SK-N-SH (cell line): ENCODE measurements around the gene TCEA3. TPM values are rescaled to one million over a fixed set of nuclear protein-coding genes. Genes with fewer than 3 reads are reported as not detected.

Source experiments
- CTCF ChIA-PET: fragments of 300-600, 350-600 bp; formaldehyde crosslinking; extraction: SDS; loops from one replicate; lab custom pipeline; 2021; lab: Yijun Ruan, JAX
- POLR2A ChIA-PET: fragments of 350-600 bp; sonication (Branson Sonifier 250); formaldehyde crosslinking; extraction: SDS; loops from one replicate; lab custom pipeline; 2020; ENCODE audit warnings: antibody characterized with exemption, inconsistent platforms; lab: Yijun Ruan, JAX
- DNase-seq: peaks from one replicate; pipeline ENCODE4 v3.0.0; 2012
- H2AFZ ChIP-seq: fragments of 200-600 bp; sonication (generic); 2 replicates; pipeline ENCODE4 v1.8.1; 2016; ENCODE audit warnings: antibody characterized with exemption, mild to moderate bottlenecking, low read depth
- H3F3A ChIP-seq: fragments of 200-600 bp; sonication (generic); replicated peaks from 2 replicates; pipeline ENCODE3; 2016; ENCODE audit warnings: antibody characterized with exemption, mild to moderate bottlenecking; ENCODE audit not compliant: insufficient read depth
- H3K27ac ChIP-seq, 2 experiments: fragments of 200-500 bp in 1 of 2; fragments of 200-600 bp in 1 of 2; sonication (Bioruptor generic) in 1 of 2; sonication (generic), shearing (Covaris generic) in 1 of 2; 2 replicates each; pipeline versions ENCODE4 v1.5.1 to v1.6.1; 2014 to 2016; ENCODE audit warnings: low read depth in 2 of 2, inconsistent platforms in 1 of 2, low read length in 1 of 2, mild to moderate bottlenecking in 1 of 2, mixed read lengths in 1 of 2
- H3K27me3 ChIP-seq: fragments of 200-600 bp; sonication (generic), shearing (Covaris generic); 2 replicates; pipeline ENCODE4 v1.6.1; 2016; ENCODE audit warnings: mixed run types; ENCODE audit not compliant: insufficient read depth
- H3K36me3 ChIP-seq, 2 experiments: fragments of 200-500 bp in 1 of 2; fragments of 200-600 bp in 1 of 2; sonication (Bioruptor generic) in 1 of 2; sonication (generic) in 1 of 2; replicated peaks in 1 of 2; 2 replicates each; pipeline versions ENCODE3 to v1.5.1; 2014 to 2016; ENCODE audit warnings: low read length in 1 of 2, mild to moderate bottlenecking in 1 of 2; ENCODE audit not compliant: insufficient read depth in 2 of 2, control insufficient read depth in 1 of 2
- H3K4me1 ChIP-seq, 2 experiments: fragments of 200-500 bp in 1 of 2; fragments of 200-600 bp in 1 of 2; sonication (Bioruptor generic) in 1 of 2; sonication (generic), shearing (Covaris generic) in 1 of 2; 2 replicates each; pipeline versions ENCODE4 v1.5.1 to v1.6.1; 2014 to 2016; ENCODE audit warnings: low read depth in 1 of 2, low read length in 1 of 2, mixed run types in 1 of 2; ENCODE audit not compliant: insufficient read depth in 2 of 2, control insufficient read depth in 1 of 2
- H3K4me2 ChIP-seq: fragments of 200-600 bp; sonication (generic), shearing (Covaris generic); 2 replicates; pipeline ENCODE4 v1.6.1; 2017; ENCODE audit warnings: mixed run types
- H3K4me3 ChIP-seq, 2 experiments: fragments of 200-500 bp in 1 of 2; fragments of 200-600 bp in 1 of 2; sonication (Bioruptor generic) in 1 of 2; sonication (generic), shearing (Covaris generic) in 1 of 2; 2 replicates each; pipeline versions ENCODE4 v1.5.1 to v1.8.1; 2014 to 2016; ENCODE audit warnings: low read depth in 2 of 2, inconsistent platforms in 1 of 2, low read length in 1 of 2, mild to moderate bottlenecking in 1 of 2, mixed read lengths in 1 of 2, moderate library complexity in 1 of 2
- H3K79me2 ChIP-seq: fragments of 200-600 bp; sonication (generic); 2 replicates; pipeline ENCODE4 v1.8.1; 2017; ENCODE audit warnings: mild to moderate bottlenecking; ENCODE audit not compliant: insufficient read depth
- H3K9ac ChIP-seq: fragments of 200-600 bp; sonication (generic); 2 replicates; pipeline ENCODE4 v1.6.1; 2017; ENCODE audit warnings: mixed run types
- H3K9me2 ChIP-seq: fragments of 200-600 bp; sonication (generic); 2 replicates; pipeline ENCODE4 v1.6.1; 2017; ENCODE audit warnings: mixed run types
- H3K9me3 ChIP-seq: fragments of 200-600 bp; sonication (generic); 2 replicates; pipeline ENCODE4 v1.6.1; 2017; ENCODE audit warnings: mixed run types, mild to moderate bottlenecking, moderate library complexity
- H4K20me1 ChIP-seq: fragments of 200-600 bp; sonication (generic); 2 replicates; pipeline ENCODE4 v1.6.1; 2017; ENCODE audit warnings: mild to moderate bottlenecking, mixed run types; ENCODE audit not compliant: insufficient read depth
- ELF1 ChIP-seq: IDR thresholded peaks from 2 replicates; pipeline ENCODE4 v1.4.0; 2012
- EP300 ChIP-seq, 2 experiments: IDR thresholded peaks; 2 replicates each; pipeline versions ENCODE4 v1.4.0 to v1.6.1; 2012; ENCODE audit warnings: borderline replicate concordance in 1 of 2, low read depth in 1 of 2, low read length in 1 of 2
- FOXM1 ChIP-seq: IDR thresholded peaks from 2 replicates; pipeline ENCODE4 v1.4.0; 2012; ENCODE audit warnings: low read depth, mild to moderate bottlenecking
- GABPA ChIP-seq: IDR thresholded peaks from 2 replicates; pipeline ENCODE4 v1.4.0; 2012; ENCODE audit warnings: low read depth, mild to moderate bottlenecking
- GATA2 ChIP-seq: sonication (generic); formaldehyde crosslinking; IDR thresholded peaks from 2 replicates; pipeline ENCODE4 v1.5.0; 2020; ENCODE audit warnings: mild to moderate bottlenecking, missing genetic modification reagents
- IRF3 ChIP-seq: fragments of 150-350 bp; IDR thresholded peaks from 2 replicates; pipeline ENCODE4 v1.6.1; 2016; ENCODE audit warnings: mild to moderate bottlenecking, low read depth, low read length
- JUND ChIP-seq: IDR thresholded peaks from 2 replicates; pipeline ENCODE4 v1.4.0; 2012
- MEF2A ChIP-seq: IDR thresholded peaks from 2 replicates; pipeline ENCODE4 v1.4.0; 2012; ENCODE audit warnings: low read depth, borderline replicate concordance
- RAD21 ChIP-seq: IDR thresholded peaks from 2 replicates; pipeline ENCODE4 v1.6.1; 2012; ENCODE audit warnings: mild to moderate bottlenecking, low read length
- RXRA ChIP-seq: IDR thresholded peaks from 2 replicates; pipeline ENCODE4 v1.4.0; 2012; ENCODE audit warnings: low read depth, mild to moderate bottlenecking, borderline replicate concordance
- SMC3 ChIP-seq: IDR thresholded peaks from 2 replicates; pipeline ENCODE4 v1.6.1; 2012; ENCODE audit warnings: low read depth, low read length, improper control_type of control experiment
- TCF12 ChIP-seq: IDR thresholded peaks from 2 replicates; pipeline ENCODE4 v1.4.0; 2012
- USF2 ChIP-seq: fragments of 150-350 bp; IDR thresholded peaks from 2 replicates; pipeline ENCODE4 v1.6.1; 2017; ENCODE audit warnings: antibody characterized with exemption, low read length, low read depth, borderline replicate concordance
- YY1 ChIP-seq: IDR thresholded peaks from 2 replicates; pipeline ENCODE4 v1.4.0; 2012; ENCODE audit warnings: low read depth, mild to moderate bottlenecking
- WGBS: methylation state at CpG from one replicate; pipeline ENCODE4 v1.1.6; 2017; ENCODE audit warnings: low lambda C conversion rate; 5-methylcytosine and 5-hydroxymethylcytosine counted together
- polyA plus RNA-seq, 3 experiments: library from polyadenylated mRNA; depleted of rRNA; stranded (reverse); fragments of >200 nt; gene quantifications; 2 replicates each; pipeline ENCODE4 v1.2.3, GENCODE V29; 2012
- TF ChIP-seq, protein P1 (sequence below): IDR thresholded peaks from 2 replicates; pipeline ENCODE4; 2012
- TF ChIP-seq, protein P2 (sequence below): IDR thresholded peaks from 2 replicates; pipeline ENCODE4 v1.4.0; 2012; ENCODE audit warnings: low read depth
- TF ChIP-seq, protein P3 (sequence below): fragments of 200-600 bp; sonication (generic); IDR thresholded peaks from 2 replicates; pipeline ENCODE4 v1.6.1; 2017; ENCODE audit warnings: antibody characterized with exemption, mild to moderate bottlenecking, moderate library complexity
- TF ChIP-seq, protein P4 (sequence below): IDR thresholded peaks from 2 replicates; pipeline ENCODE4 v1.4.0; 2012; ENCODE audit warnings: low read depth, borderline replicate concordance
- TF ChIP-seq, protein P5 (sequence below): IDR thresholded peaks from 2 replicates; pipeline ENCODE4 v1.4.0; 2012; ENCODE audit warnings: low read depth, borderline replicate concordance

Gene TCEA3
- polyA plus RNA-seq, 1 of the 3 experiments (the other 2 are of a cell fraction): 1.1 TPM

- H3K9me3 ChIP-seq: no peaks in the 10 kb centered on the region
- H3K9me2 ChIP-seq: no peaks in the 10 kb centered on the region
- no peak overlapping the region for H3K4me3 ChIP-seq
- no peak overlapping the region for H2AFZ ChIP-seq
- TF ChIP-seq, protein P1, sequence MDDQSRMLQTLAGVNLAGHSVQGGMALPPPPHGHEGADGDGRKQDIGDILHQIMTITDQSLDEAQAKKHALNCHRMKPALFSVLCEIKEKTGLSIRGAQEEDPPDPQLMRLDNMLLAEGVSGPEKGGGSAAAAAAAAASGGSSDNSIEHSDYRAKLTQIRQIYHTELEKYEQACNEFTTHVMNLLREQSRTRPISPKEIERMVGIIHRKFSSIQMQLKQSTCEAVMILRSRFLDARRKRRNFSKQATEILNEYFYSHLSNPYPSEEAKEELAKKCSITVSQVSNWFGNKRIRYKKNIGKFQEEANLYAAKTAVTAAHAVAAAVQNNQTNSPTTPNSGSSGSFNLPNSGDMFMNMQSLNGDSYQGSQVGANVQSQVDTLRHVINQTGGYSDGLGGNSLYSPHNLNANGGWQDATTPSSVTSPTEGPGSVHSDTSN: no peak
- TF ChIP-seq SMC3 (no peak), FOXM1 (no peak), EP300 (IDR thresholded peaks at IDR 0.05; ENCODE audit: borderline replicate concordance in 1 of 2, low read depth in 1 of 2, low read length in 1 of 2) (no peak), GABPA (no peak)
- TF ChIP-seq, protein P2, sequence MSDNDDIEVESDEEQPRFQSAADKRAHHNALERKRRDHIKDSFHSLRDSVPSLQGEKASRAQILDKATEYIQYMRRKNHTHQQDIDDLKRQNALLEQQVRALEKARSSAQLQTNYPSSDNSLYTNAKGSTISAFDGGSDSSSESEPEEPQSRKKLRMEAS: no peak
- TF ChIP-seq, protein P3, sequence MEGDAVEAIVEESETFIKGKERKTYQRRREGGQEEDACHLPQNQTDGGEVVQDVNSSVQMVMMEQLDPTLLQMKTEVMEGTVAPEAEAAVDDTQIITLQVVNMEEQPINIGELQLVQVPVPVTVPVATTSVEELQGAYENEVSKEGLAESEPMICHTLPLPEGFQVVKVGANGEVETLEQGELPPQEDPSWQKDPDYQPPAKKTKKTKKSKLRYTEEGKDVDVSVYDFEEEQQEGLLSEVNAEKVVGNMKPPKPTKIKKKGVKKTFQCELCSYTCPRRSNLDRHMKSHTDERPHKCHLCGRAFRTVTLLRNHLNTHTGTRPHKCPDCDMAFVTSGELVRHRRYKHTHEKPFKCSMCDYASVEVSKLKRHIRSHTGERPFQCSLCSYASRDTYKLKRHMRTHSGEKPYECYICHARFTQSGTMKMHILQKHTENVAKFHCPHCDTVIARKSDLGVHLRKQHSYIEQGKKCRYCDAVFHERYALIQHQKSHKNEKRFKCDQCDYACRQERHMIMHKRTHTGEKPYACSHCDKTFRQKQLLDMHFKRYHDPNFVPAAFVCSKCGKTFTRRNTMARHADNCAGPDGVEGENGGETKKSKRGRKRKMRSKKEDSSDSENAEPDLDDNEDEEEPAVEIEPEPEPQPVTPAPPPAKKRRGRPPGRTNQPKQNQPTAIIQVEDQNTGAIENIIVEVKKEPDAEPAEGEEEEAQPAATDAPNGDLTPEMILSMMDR: no peak
- TF ChIP-seq, protein P4, sequence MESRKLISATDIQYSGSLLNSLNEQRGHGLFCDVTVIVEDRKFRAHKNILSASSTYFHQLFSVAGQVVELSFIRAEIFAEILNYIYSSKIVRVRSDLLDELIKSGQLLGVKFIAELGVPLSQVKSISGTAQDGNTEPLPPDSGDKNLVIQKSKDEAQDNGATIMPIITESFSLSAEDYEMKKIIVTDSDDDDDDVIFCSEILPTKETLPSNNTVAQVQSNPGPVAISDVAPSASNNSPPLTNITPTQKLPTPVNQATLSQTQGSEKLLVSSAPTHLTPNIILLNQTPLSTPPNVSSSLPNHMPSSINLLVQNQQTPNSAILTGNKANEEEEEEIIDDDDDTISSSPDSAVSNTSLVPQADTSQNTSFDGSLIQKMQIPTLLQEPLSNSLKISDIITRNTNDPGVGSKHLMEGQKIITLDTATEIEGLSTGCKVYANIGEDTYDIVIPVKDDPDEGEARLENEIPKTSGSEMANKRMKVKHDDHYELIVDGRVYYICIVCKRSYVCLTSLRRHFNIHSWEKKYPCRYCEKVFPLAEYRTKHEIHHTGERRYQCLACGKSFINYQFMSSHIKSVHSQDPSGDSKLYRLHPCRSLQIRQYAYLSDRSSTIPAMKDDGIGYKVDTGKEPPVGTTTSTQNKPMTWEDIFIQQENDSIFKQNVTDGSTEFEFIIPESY: no peak
- no peaks in the 10 kb centered on the region for H3K79me2 ChIP-seq
- peaks cover 0 to 8% of the 10 kb centered on the region in 2 experiments; a peak in 1 of 4 replicates for H3K4me1 ChIP-seq
- no peak overlapping the region for H3K4me2 ChIP-seq
- no peaks in the 10 kb centered on the region for H3K27me3 ChIP-seq
- no peak for DNase-seq
- H3K36me3 ChIP-seq: no peaks in the 10 kb centered on the region
- no peak overlapping the region for H3K27ac ChIP-seq
- WGBS: 83% methylated on average over 1 of the region's 1 CpG
- CTCF ChIA-PET: no interaction called here
- no peak overlapping the region for H3K9ac ChIP-seq
- H3F3A ChIP-seq: no peaks in the 10 kb centered on the region
- H4K20me1 ChIP-seq: no peaks in the 10 kb centered on the region
- POLR2A ChIA-PET: no interaction called here
These were observed 72.4 kb downstream of the TCEA3 start for GRCh38 chr1:23352096-23352695.

GRCh38 chr1:23345920-23346319, 78.6 kb downstream of the TCEA3 start:
- Histone ChIP-seq H3F3A (peaks cover 31% of the 10 kb centered on the region), H3K79me2 (peaks cover 34% of the 10 kb centered on the region)
- TF ChIP-seq, protein P5, sequence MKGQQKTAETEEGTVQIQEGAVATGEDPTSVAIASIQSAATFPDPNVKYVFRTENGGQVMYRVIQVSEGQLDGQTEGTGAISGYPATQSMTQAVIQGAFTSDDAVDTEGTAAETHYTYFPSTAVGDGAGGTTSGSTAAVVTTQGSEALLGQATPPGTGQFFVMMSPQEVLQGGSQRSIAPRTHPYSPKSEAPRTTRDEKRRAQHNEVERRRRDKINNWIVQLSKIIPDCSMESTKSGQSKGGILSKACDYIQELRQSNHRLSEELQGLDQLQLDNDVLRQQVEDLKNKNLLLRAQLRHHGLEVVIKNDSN: no peak
- TF ChIP-seq MEF2A (no peak), SMC3 (no peak), TCF12 (no peak), GATA2 (CRISPR knock-in tag) (no peak), ELF1 (no peak), RAD21 (no peak), RXRA (no peak), EP300 (IDR thresholded peaks at IDR 0.05; ENCODE audit: borderline replicate concordance in 1 of 2, low read depth in 1 of 2, low read length in 1 of 2) (no peak), JUND (no peak), IRF3 (no peak), YY1 (no peak), USF2 (no peak), FOXM1 (no peak)

More at GRCh38 chr1:23345920-23346319, 78.6 kb downstream of the TCEA3 start:
- Histone ChIP-seq H3K4me3 (no peak overlapping the region), H3K27me3 (no peaks in the 10 kb centered on the region), H2AFZ (peak overlapping the region; percentile 79; the same call in 1 of the 2 replicates), H3K4me1 (peaks cover 3 to 4% of the 10 kb centered on the region in 2 experiments; a peak in 3 of 4 replicates), H3K27ac (no peak overlapping the region), H3K36me3 (peaks cover 3 to 4% of the 10 kb centered on the region in 2 experiments), H3K4me2 (no peak overlapping the region), H4K20me1 (peaks cover 24% of the 10 kb centered on the region), H3K9me2 (no peaks in the 10 kb centered on the region), H3K9me3 (no peaks in the 10 kb centered on the region), H3K9ac (no peak overlapping the region)
- 97% methylated on average over 14 of the region's 14 CpGs for WGBS
- POLR2A ChIA-PET: interaction anchor here (1.8 kb wide), 1 partner anchor 16 kb away, joined by 7 read pairs; no protein-coding TSS in a partner anchor
- no peak for DNase-seq
- CTCF ChIA-PET: interaction anchor here (0.8 to 1.0 kb wide), 2 partner anchors 183 to 194 kb away, joined by 3 read pairs; no protein-coding TSS in a partner anchor
